H1 (cell line): Measurements from ENCODE around the gene TNP1. TPM values are rescaled to one million over a fixed set of nuclear protein-coding genes. Genes with fewer than 3 reads are reported as not detected.

Experiments
- CTCF ChIA-PET: fragments of 300-600 bp; sonication (Branson Sonifier 250); formaldehyde crosslinking; loops from one replicate; lab custom pipeline; 2021; ENCODE audit not compliant: partially characterized antibody; lab: Charles Lee
- POLR2A ChIA-PET: fragments of 300-600 bp; sonication (Branson Sonifier 250); formaldehyde crosslinking; loops from one replicate; lab custom pipeline; 2021; ENCODE audit warnings: inconsistent platforms; ENCODE audit not compliant: partially characterized antibody; lab: Charles Lee
- DNase-seq, 2 experiments: peaks; one replicate each; pipeline versions ENCODE4 v3.0.0 to v3.0.0-alpha.2; 2010 to 2022; ENCODE audit warnings: low spot score in 2 of 2, low read depth in 1 of 2, mixed read lengths in 1 of 2
- FAIRE-seq: peaks from 2 replicates; lab custom pipeline; 2011; peaks lifted over from hg19 to GRCh38; lab: Jason Lieb, UNC
- H2AFZ ChIP-seq: 2 replicates; pipeline ENCODE4 v1.8.1; 2012; ENCODE audit warnings: low read length, inconsistent platforms
- H2AK5ac ChIP-seq: 2 replicates; pipeline ENCODE4 v1.6.1; 2013; ENCODE audit warnings: low read depth, low read length
- H2BK120ac ChIP-seq: replicated peaks from 2 replicates; pipeline ENCODE3; 2013; ENCODE audit warnings: low read depth, low read length, inconsistent platforms
- H2BK12ac ChIP-seq: 2 replicates; pipeline ENCODE4 v1.6.1; 2013; ENCODE audit warnings: low read depth, low read length
- H2BK15ac ChIP-seq: 2 replicates; pipeline ENCODE4 v1.6.1; 2013; ENCODE audit warnings: low read length
- H2BK20ac ChIP-seq: 2 replicates; pipeline ENCODE4 v1.6.1; 2013; ENCODE audit warnings: low read length
- H2BK5ac ChIP-seq: 2 replicates; pipeline ENCODE4 v1.6.1; 2013; ENCODE audit warnings: low read depth, low read length
- H3K14ac ChIP-seq: 2 replicates; pipeline ENCODE4 v1.6.1; 2013; ENCODE audit warnings: inconsistent platforms; ENCODE audit not compliant: insufficient read length
- H3K18ac ChIP-seq: 2 replicates; pipeline ENCODE4 v1.6.1; 2013; ENCODE audit warnings: low read length; ENCODE audit errors: extremely low read depth
- H3K23ac ChIP-seq: 2 replicates; pipeline ENCODE4 v1.6.1; 2013; ENCODE audit warnings: inconsistent platforms; ENCODE audit not compliant: insufficient read length
- H3K23me2 ChIP-seq: 2 replicates; pipeline ENCODE4 v1.6.1; 2013; ENCODE audit warnings: low read depth, low read length
- H3K27ac ChIP-seq: 2 replicates; pipeline ENCODE4 v1.6.1; 2011; ENCODE audit warnings: low read depth, low read length, inconsistent platforms
- H3K27me3 ChIP-seq, 4 experiments: replicated peaks in 1 of 4; 1 replicate in 1 of 4; 2 replicates in 3 of 4; pipeline versions ENCODE4 v1.6.1 to v1.8.1; 2011 to 2013; ENCODE audit warnings: low read length in 3 of 4, mild to moderate bottlenecking in 3 of 4, inconsistent platforms in 2 of 4, mixed read lengths in 2 of 4, moderate library complexity in 1 of 4; ENCODE audit not compliant: control insufficient read depth in 3 of 4, insufficient read depth in 3 of 4; ENCODE audit errors: extremely low read depth in 1 of 4
- H3K36me3 ChIP-seq, 4 experiments: 2 replicates each; pipeline versions ENCODE4 v1.6.1 to v1.8.1; 2011 to 2013; ENCODE audit warnings: mild to moderate bottlenecking in 4 of 4, low read length in 3 of 4, moderate library complexity in 2 of 4, control low read depth in 1 of 4, inconsistent platforms in 1 of 4; ENCODE audit not compliant: insufficient read depth in 4 of 4, control insufficient read depth in 2 of 4
- H3K4ac ChIP-seq: replicated peaks from 2 replicates; pipeline ENCODE3; 2013; ENCODE audit warnings: low read length, low read depth, mixed read lengths, inconsistent platforms; ENCODE audit not compliant: insufficient read length
- H3K4me1 ChIP-seq, 4 experiments: replicated peaks in 1 of 4; 1 replicate in 1 of 4; 2 replicates in 3 of 4; pipeline versions ENCODE4 v1.6.1 to v1.8.1; 2011 to 2013; ENCODE audit warnings: low read length in 3 of 4, inconsistent platforms in 2 of 4, mixed read lengths in 1 of 4; ENCODE audit not compliant: insufficient read depth in 4 of 4, control insufficient read depth in 3 of 4
- H3K4me2 ChIP-seq, 2 experiments: 2 replicates each; pipeline versions ENCODE4 v1.6.1 to v1.8.1; 2011 to 2013; ENCODE audit warnings: low read depth in 2 of 2, low read length in 2 of 2, control low read depth in 1 of 2, inconsistent platforms in 1 of 2, mild to moderate bottlenecking in 1 of 2; ENCODE audit not compliant: insufficient read depth in 1 of 2
- H3K4me3 ChIP-seq, 4 experiments: fragments of 200-600, 300-600 bp in 1 of 4; sonication (generic), shearing (Covaris generic), sonication (Bioruptor Twin) in 1 of 4; 2 replicates each; pipeline versions ENCODE4 v1.5.1 to v1.8.1; 2011 to 2016; ENCODE audit warnings: low read length in 4 of 4, low read depth in 3 of 4, control low read depth in 2 of 4, inconsistent platforms in 2 of 4, mild to moderate bottlenecking in 2 of 4, mixed read lengths in 1 of 4, moderate library complexity in 1 of 4; ENCODE audit not compliant: insufficient read depth in 2 of 4; ENCODE audit errors: extremely low read depth in 1 of 4
- H3K56ac ChIP-seq: replicated peaks from 2 replicates; pipeline ENCODE3; 2013; ENCODE audit warnings: low read depth, mild to moderate bottlenecking, mixed read lengths, low read length, inconsistent platforms; ENCODE audit not compliant: insufficient read length
- H3K79me1 ChIP-seq: 2 replicates; pipeline ENCODE4 v1.6.1; 2013; ENCODE audit warnings: low read depth, low read length, control low read depth
- H3K79me2 ChIP-seq, 2 experiments: 2 replicates each; pipeline versions ENCODE4 v1.6.1 to v1.8.1; 2012 to 2013; ENCODE audit warnings: low read length in 2 of 2, mild to moderate bottlenecking in 2 of 2, inconsistent platforms in 1 of 2; ENCODE audit not compliant: insufficient read depth in 2 of 2, control insufficient read depth in 1 of 2
- H3K9ac ChIP-seq, 4 experiments: replicated peaks in 1 of 4; 1 replicate in 1 of 4; 2 replicates in 3 of 4; pipeline versions ENCODE4 v1.6.1 to v1.8.1; 2011 to 2013; ENCODE audit warnings: low read depth in 3 of 4, low read length in 3 of 4, control low read depth in 2 of 4, mild to moderate bottlenecking in 2 of 4, moderate library complexity in 2 of 4, inconsistent platforms in 1 of 4; ENCODE audit errors: extremely low read depth in 1 of 4
- H3K9me3 ChIP-seq, 2 experiments: 2 replicates each; pipeline versions ENCODE4 v1.6.1 to v1.8.1; 2012 to 2013; ENCODE audit warnings: mild to moderate bottlenecking in 2 of 2, moderate library complexity in 2 of 2, control low read depth in 1 of 2, inconsistent platforms in 1 of 2, low read depth in 1 of 2, low read length in 1 of 2, mixed read lengths in 1 of 2; ENCODE audit not compliant: insufficient read depth in 2 of 2
- H4K20me1 ChIP-seq, 2 experiments: replicated peaks in 1 of 2; 2 replicates each; pipeline versions ENCODE3 to v1.8.1; 2011 to 2013; ENCODE audit warnings: inconsistent platforms in 2 of 2, low read length in 2 of 2, mild to moderate bottlenecking in 1 of 2; ENCODE audit not compliant: insufficient read depth in 2 of 2, control insufficient read depth in 1 of 2
- H4K5ac ChIP-seq: 2 replicates; pipeline ENCODE4 v1.6.1; 2013; ENCODE audit warnings: low read length, low read depth, mixed read lengths, inconsistent platforms; ENCODE audit not compliant: insufficient read length
- H4K8ac ChIP-seq: 2 replicates; pipeline ENCODE4 v1.8.0; 2013; ENCODE audit warnings: mild to moderate bottlenecking, moderate library complexity, low read length, inconsistent platforms; ENCODE audit not compliant: insufficient read depth; ENCODE audit errors: extremely low read depth
- H4K91ac ChIP-seq: replicated peaks from 2 replicates; pipeline ENCODE3; 2013; ENCODE audit warnings: low read length, mixed read lengths, inconsistent platforms; ENCODE audit not compliant: insufficient read length
- BCL11A ChIP-seq, 2 experiments: IDR thresholded peaks; one replicate each; pipeline ENCODE4 v1.6.1; 2011; ENCODE audit warnings: low read depth in 2 of 2, low read length in 2 of 2, mild to moderate bottlenecking in 2 of 2
- BRCA1 ChIP-seq: IDR thresholded peaks from 2 replicates; pipeline ENCODE4 v1.6.1; 2012; ENCODE audit warnings: low read depth, low read length, improper control_type of control experiment
- CHD2 ChIP-seq: IDR thresholded peaks from 2 replicates; pipeline ENCODE4 v1.6.1; 2012; ENCODE audit warnings: low read length, improper control_type of control experiment
- FOSL1 ChIP-seq: IDR thresholded peaks from 2 replicates; pipeline ENCODE4 v1.6.1; 2011; ENCODE audit warnings: mild to moderate bottlenecking, low read depth, low read length, moderate library complexity; ENCODE audit not compliant: insufficient read depth
- GABPA ChIP-seq: IDR thresholded peaks from 2 replicates; pipeline ENCODE4 v1.6.1; 2011; ENCODE audit warnings: mild to moderate bottlenecking, low read length, moderate library complexity, borderline replicate concordance; ENCODE audit not compliant: insufficient read depth
- KDM5A ChIP-seq: fragments of 200-600 bp; IDR thresholded peaks from 2 replicates; pipeline ENCODE4 v1.7.1; 2012; ENCODE audit warnings: mild to moderate bottlenecking, low read length, inconsistent platforms, mixed read lengths
- MAFK ChIP-seq: IDR thresholded peaks from 2 replicates; pipeline ENCODE4 v1.6.1; 2012; ENCODE audit warnings: low read depth, mild to moderate bottlenecking, improper control_type of control experiment, low read length
- POLR2A ChIP-seq, 2 experiments: IDR thresholded peaks; 1 replicate in 1 of 2; 2 replicates in 1 of 2; pipeline ENCODE4 v1.6.1; 2011; ENCODE audit warnings: low read depth in 2 of 2, low read length in 2 of 2, mild to moderate bottlenecking in 2 of 2; ENCODE audit errors: control extremely low read depth in 1 of 2
- POLR2AphosphoS5 ChIP-seq: IDR thresholded peaks from 2 replicates; pipeline ENCODE4 v1.6.1; 2011; ENCODE audit warnings: low read depth, low read length
- RAD21 ChIP-seq, 2 experiments: IDR thresholded peaks in 1 of 2; conservative IDR thresholded peaks in 1 of 2; 2 replicates each; pipeline ENCODE4 v1.6.1; 2011; ENCODE audit warnings: low read depth in 2 of 2, low read length in 2 of 2, improper control_type of control experiment in 1 of 2, inconsistent platforms in 1 of 2, mild to moderate bottlenecking in 1 of 2, moderate library complexity in 1 of 2
- RBBP5 ChIP-seq: IDR thresholded peaks from 2 replicates; pipeline ENCODE4 v1.7.1; 2012; ENCODE audit warnings: low read depth, mild to moderate bottlenecking, inconsistent platforms, low read length, moderate library complexity, borderline replicate concordance
- SIN3A ChIP-seq, 2 experiments: IDR thresholded peaks in 1 of 2; conservative IDR thresholded peaks in 1 of 2; 2 replicates each; pipeline ENCODE4 v1.6.1; 2011 to 2012; ENCODE audit warnings: low read length in 2 of 2, improper control_type of control experiment in 1 of 2, low read depth in 1 of 2, mild to moderate bottlenecking in 1 of 2
- SP4 ChIP-seq: IDR thresholded peaks from 2 replicates; pipeline ENCODE4 v1.6.1; 2012; ENCODE audit warnings: low read length, inconsistent platforms
- WGBS, 2 experiments: shearing (Covaris generic) in 1 of 2; methylation state at CpG; one replicate each; pipeline versions ENCODE4 v1.1.6 to v1.1.7; 2013 to 2015; ENCODE audit warnings: low lambda C conversion rate in 2 of 2, mixed read lengths in 2 of 2, inconsistent platforms in 1 of 2, low coverage in 1 of 2, missing lambda C conversion rate in 1 of 2; ENCODE audit not compliant: insufficient replicate concordance in 2 of 2, insufficient coverage in 1 of 2, insufficient read length in 1 of 2; ENCODE audit errors: extremely low coverage in 1 of 2, missing lambda C conversion rate in 1 of 2; 5-methylcytosine and 5-hydroxymethylcytosine counted together
- polyA plus RNA-seq, 7 experiments: library from polyadenylated mRNA; depleted of rRNA in 3 of 7; stranded (reverse) in 5 of 7; unstranded in 2 of 7; fragments of >200 nt in 5 of 7; fragments of 200-250 nt in 2 of 7; gene quantifications; 1 replicate in 5 of 7; 2 replicates in 1 of 7; 4 replicates in 1 of 7; pipeline versions ENCODE4 v1.2.1 to v1.2.3, GENCODE V29; 2011 to 2013; ENCODE audit warnings: missing spikeins in 2 of 7, mixed read lengths in 2 of 7
- total RNA-seq: library from RNA; stranded (reverse); fragmentation: NEBNext Ultra II Directional; extraction: Animal tissue kit (Norgen Biotek cat#: 25700); gene quantifications from 2 replicates; pipeline ENCODE4 v1.2.1, GENCODE V29; 2021

TNP1 gene
- total and polyA plus RNA-seq, 2 of the 8 experiments (the other 6 are each of a cell fraction or from before 2014, with no cell fraction given): not detected

DNA sequence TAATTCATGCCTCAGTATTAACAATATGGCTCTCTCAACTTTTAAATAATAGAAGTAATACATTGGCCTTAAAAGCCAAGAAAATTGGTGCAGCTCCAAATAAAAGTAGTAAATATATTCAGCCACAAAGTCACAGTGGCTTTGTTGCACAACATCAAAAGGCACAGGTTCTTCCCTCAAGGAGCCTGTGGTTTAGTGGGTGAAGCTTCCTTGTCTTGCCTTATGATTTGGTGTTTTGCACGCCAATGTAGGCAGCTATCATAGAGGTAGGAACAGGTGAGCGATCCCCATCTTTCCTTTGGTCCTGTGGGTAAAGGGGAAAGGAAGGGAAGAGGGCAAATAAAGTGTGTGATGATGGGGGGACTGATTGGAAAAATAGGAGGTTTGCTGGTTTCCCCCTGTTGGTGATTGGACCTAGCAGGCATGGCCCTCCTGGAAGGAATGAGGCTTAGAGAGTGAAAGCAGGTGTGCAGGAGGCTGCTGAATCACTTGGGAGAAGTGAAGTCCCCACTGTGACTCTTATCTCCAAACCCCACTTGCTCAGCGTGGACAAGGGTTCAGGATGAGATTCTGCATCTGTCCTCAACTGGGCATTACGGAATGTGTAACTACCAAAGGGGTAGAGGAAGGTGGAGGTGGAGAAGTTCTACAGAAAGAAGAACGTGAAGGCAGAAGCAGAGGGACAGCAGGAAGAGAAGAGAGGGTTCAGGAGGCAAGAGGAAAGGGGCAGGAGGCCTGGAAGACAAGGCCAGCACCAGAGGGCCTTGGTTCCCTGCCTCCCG is 20.1 kb upstream of the TNP1 start:
- no peak overlapping the region for H2BK12ac ChIP-seq
- H3K79me1 ChIP-seq: no peaks in the 10 kb centered on the region
- H3K4ac ChIP-seq: no peak overlapping the region
- ChIA-PET POLR2A (no interaction called here), CTCF (interaction anchor here (0.6 kb wide), 1 partner anchor 157 kb away, joined by 5 read pairs; no protein-coding TSS in a partner anchor)
- no peaks in the 10 kb centered on the region for H3K23me2 ChIP-seq
- H3K18ac ChIP-seq: no peak overlapping the region
- no peak overlapping the region for H3K27ac ChIP-seq
- H3K79me2 ChIP-seq: no peaks in the 10 kb centered on the region
- no peak overlapping the region for H2AFZ ChIP-seq
- no peak overlapping the region for H2AK5ac ChIP-seq
- H3K4me2 ChIP-seq: no peak overlapping the region
- no peaks in the 10 kb centered on the region for H3K36me3 ChIP-seq
- no peak overlapping the region for H2BK20ac ChIP-seq
- H3K56ac ChIP-seq: no peak overlapping the region
- no peak overlapping the region for H4K91ac ChIP-seq
- no peak overlapping the region for H3K4me3 ChIP-seq
- H2BK15ac ChIP-seq: no peak overlapping the region
- H3K9ac ChIP-seq: no peak overlapping the region
- no peaks in the 10 kb centered on the region for H3K27me3 ChIP-seq
- H4K8ac ChIP-seq: no peak overlapping the region
- H3K14ac ChIP-seq: no peak overlapping the region
- no peak overlapping the region for H2BK5ac ChIP-seq
- DNase-seq: no peak
- FAIRE-seq: no peak
- peaks cover 0 to under 1% of the 10 kb centered on the region in 2 experiments; a peak in 1 of 4 replicates for H3K9me3 ChIP-seq
- WGBS, 2 experiments: 95% methylated on average over 6 of the region's 6 CpGs; no CpG with 5 or more reads in 1 of the 2 experiments
- H3K23ac ChIP-seq: no peak overlapping the region
- no peak overlapping the region for H2BK120ac ChIP-seq
- no peaks in the 10 kb centered on the region for H3K4me1 ChIP-seq
- H4K5ac ChIP-seq: no peak overlapping the region
- no peaks in the 10 kb centered on the region for H4K20me1 ChIP-seq
- no peak for TF ChIP-seq GABPA
- no peak for TF ChIP-seq POLR2AphosphoS5
- TF ChIP-seq SIN3A (conservative IDR thresholded peaks at IDR 0.05 in 1 of 2, IDR thresholded peaks at IDR 0.05 in 1 of 2; ENCODE audit: low read depth in 1 of 2, low read length in 2 of 2): no peak
- TF ChIP-seq BRCA1: no peak
- TF ChIP-seq RAD21 (IDR thresholded peaks at IDR 0.05 in 1 of 2, conservative IDR thresholded peaks at IDR 0.05 in 1 of 2; ENCODE audit: low read depth in 2 of 2, low read length in 2 of 2): no peak
- TF ChIP-seq KDM5A: no peak
- TF ChIP-seq CHD2: no peak
- no peak for TF ChIP-seq SP4
- TF ChIP-seq MAFK: no peak
- TF ChIP-seq BCL11A (IDR thresholded peaks at IDR 0.05; ENCODE audit: low read depth in 2 of 2, low read length in 2 of 2): no peak
- TF ChIP-seq RBBP5: no peak
- TF ChIP-seq FOSL1: no peak
- TF ChIP-seq POLR2A (IDR thresholded peaks at IDR 0.05; ENCODE audit: control extremely low read depth in 1 of 2, low read depth in 2 of 2, low read length in 2 of 2): no peak
